ENCODE measurements around the gene FAM83D. TPM values are rescaled to one million over a fixed set of nuclear protein-coding genes. Genes with fewer than 3 reads are reported as not detected.

FAM83D gene
- total and polyA plus RNA-seq, 2 of the 8 experiments (the other 6 are each of a cell fraction or from before 2014, with no cell fraction given), result 60.9 to 62.6 TPM

DNA sequence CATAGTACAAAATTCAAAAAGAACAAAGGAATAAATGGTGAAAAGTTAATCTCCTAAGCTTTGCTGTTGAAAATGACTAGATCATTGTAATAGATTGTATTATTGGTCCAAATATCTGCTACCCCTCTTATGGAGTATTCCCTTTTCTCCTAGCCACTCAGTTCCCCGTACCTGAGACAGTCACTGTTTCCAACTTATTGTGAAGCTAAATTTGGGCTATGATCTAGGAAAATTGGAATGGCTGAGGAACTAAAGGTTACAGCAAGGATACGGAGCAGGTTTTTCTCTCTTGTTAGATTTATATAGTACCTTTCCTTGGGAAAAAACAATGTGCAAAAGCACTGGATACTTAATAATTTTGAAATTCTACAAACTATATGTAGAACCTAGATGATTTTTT is 53.2 kb downstream of the FAM83D start:
- POLR2A ChIA-PET (ENCODE audit: partially characterized antibody), result interaction anchor here (0.7 to 4.1 kb wide), 5 partner anchors 12 to 23 kb away, joined by 3 to 18 read pairs (median 3); partner anchors contain the start of gene DHX35
- Histone ChIP-seq H3K14ac (ENCODE audit: insufficient read length) (no peak overlapping the region), H4K5ac (ENCODE audit: insufficient read length, low read depth, low read length) (no peak overlapping the region), H2BK12ac (ENCODE audit: low read depth, low read length) (no peak overlapping the region), H3K9ac (replicated peaks in 1 of 4; ENCODE audit: extremely low read depth in 1 of 4, low read depth in 3 of 4, low read length in 3 of 4) (no peak overlapping the region), H4K20me1 (replicated peaks in 1 of 2; ENCODE audit: control insufficient read depth in 1 of 2, insufficient read depth in 2 of 2, low read length in 2 of 2) (peaks cover 1 to 3% of the 10 kb centered on the region in 2 experiments), H2BK120ac (replicated peaks; ENCODE audit: low read depth, low read length) (no peak overlapping the region), H2BK5ac (ENCODE audit: low read depth, low read length) (no peak overlapping the region), H3K18ac (ENCODE audit: extremely low read depth, low read length) (no peak overlapping the region), H3K27me3 (replicated peaks in 1 of 4; ENCODE audit: control insufficient read depth in 3 of 4, extremely low read depth in 1 of 4, insufficient read depth in 3 of 4, low read length in 3 of 4) (no peaks in the 10 kb centered on the region), H4K91ac (replicated peaks; ENCODE audit: insufficient read length, low read length) (no peak overlapping the region), H3K4me3 (ENCODE audit: extremely low read depth in 1 of 4, insufficient read depth in 2 of 4, low read depth in 3 of 4, low read length in 4 of 4) (no peak overlapping the region), H2BK15ac (ENCODE audit: low read length) (no peak overlapping the region), H3K36me3 (ENCODE audit: control insufficient read depth in 2 of 4, insufficient read depth in 4 of 4, low read length in 3 of 4) (peaks cover 2 to 16% (median 4%) of the 10 kb centered on the region in 4 experiments; a peak in 6 of 8 replicates), H3K9me3 (ENCODE audit: insufficient read depth in 2 of 2, low read depth in 1 of 2, low read length in 1 of 2) (no peaks in the 10 kb centered on the region), H2BK20ac (ENCODE audit: low read length) (no peak overlapping the region), H3K4ac (replicated peaks; ENCODE audit: insufficient read length, low read depth, low read length) (no peak overlapping the region), H3K27ac (ENCODE audit: low read depth, low read length) (no peak overlapping the region), H3K56ac (replicated peaks; ENCODE audit: insufficient read length, low read depth, low read length) (no peak overlapping the region), H3K79me2 (ENCODE audit: control insufficient read depth in 1 of 2, insufficient read depth in 2 of 2, low read length in 2 of 2) (peaks cover 0 to 31% of the 10 kb centered on the region in 2 experiments; a peak in 2 of 4 replicates), H2AK5ac (ENCODE audit: low read depth, low read length) (no peak overlapping the region), H3K79me1 (ENCODE audit: low read depth, low read length) (no peaks in the 10 kb centered on the region; the same call in 1 of the 2 replicates), H3K23me2 (ENCODE audit: low read depth, low read length) (peaks cover 2% of the 10 kb centered on the region; the same call in 1 of the 2 replicates), H2AFZ (ENCODE audit: low read length) (no peak overlapping the region), H3K4me2 (ENCODE audit: insufficient read depth in 1 of 2, low read depth in 2 of 2, low read length in 2 of 2) (no peak overlapping the region), H4K8ac (ENCODE audit: extremely low read depth, insufficient read depth, low read length) (no peak overlapping the region), H3K23ac (ENCODE audit: insufficient read length) (no peak overlapping the region), H3K4me1 (replicated peaks in 1 of 4; ENCODE audit: control insufficient read depth in 3 of 4, insufficient read depth in 4 of 4, low read length in 3 of 4) (no peaks in the 10 kb centered on the region)
- FAIRE-seq (no peak), DNase-seq (ENCODE audit: low read depth in 1 of 2, low spot score in 2 of 2) (no peak)
- CTCF ChIA-PET (ENCODE audit: partially characterized antibody), result interaction anchor here (0.9 to 1.0 kb wide), 2 partner anchors 12 kb away, joined by 3 to 4 read pairs; no protein-coding TSS in a partner anchor
- WGBS, 2 experiments (ENCODE audit: extremely low coverage in 1 of 2, insufficient coverage in 1 of 2, insufficient read length in 1 of 2, insufficient replicate concordance in 2 of 2, low coverage in 1 of 2, low lambda C conversion rate in 2 of 2, missing lambda C conversion rate in 1 of 2), result 82% methylated on average over 2 of the region's 2 CpGs; no CpG with 5 or more reads in 1 of the 2 experiments
- TF ChIP-seq JUN (IDR thresholded peaks at IDR 0.05; ENCODE audit: low read depth, low read length), result no peak
- TF ChIP-seq KDM1A (IDR thresholded peaks at IDR 0.05; ENCODE audit: borderline replicate concordance, low read length), result no peak
- TF ChIP-seq POLR2AphosphoS5 (IDR thresholded peaks at IDR 0.05; ENCODE audit: low read depth, low read length), result no peak
- no peak for TF ChIP-seq KDM5A (IDR thresholded peaks at IDR 0.05; ENCODE audit: low read length)
- no peak for TF ChIP-seq SAP30 (IDR thresholded peaks at IDR 0.05; ENCODE audit: insufficient read depth, insufficient replicate concordance, low read length)
- no peak for TF ChIP-seq RAD21 (IDR thresholded peaks at IDR 0.05 in 1 of 2, conservative IDR thresholded peaks at IDR 0.05 in 1 of 2; ENCODE audit: low read depth in 2 of 2, low read length in 2 of 2)
- TF ChIP-seq HDAC2 (IDR thresholded peaks at IDR 0.05; ENCODE audit: borderline replicate concordance in 1 of 2, low read depth in 2 of 2, low read length in 2 of 2), result no peak
- TF ChIP-seq TBP (IDR thresholded peaks at IDR 0.05; ENCODE audit: low read depth, low read length), result no peak
- TF ChIP-seq RBBP5 (IDR thresholded peaks at IDR 0.05; ENCODE audit: borderline replicate concordance, low read depth, low read length), result no peak
- TF ChIP-seq, protein P1, sequence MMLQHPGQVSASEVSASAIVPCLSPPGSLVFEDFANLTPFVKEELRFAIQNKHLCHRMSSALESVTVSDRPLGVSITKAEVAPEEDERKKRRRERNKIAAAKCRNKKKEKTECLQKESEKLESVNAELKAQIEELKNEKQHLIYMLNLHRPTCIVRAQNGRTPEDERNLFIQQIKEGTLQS (IDR thresholded peaks at IDR 0.05; ENCODE audit: insufficient read depth, low read depth, low read length), result no peak
- no peak for TF ChIP-seq FOSL1 (IDR thresholded peaks at IDR 0.05; ENCODE audit: insufficient read depth, low read depth, low read length)
- no peak for TF ChIP-seq CBX8 (IDR thresholded peaks at IDR 0.05; ENCODE audit: borderline replicate concordance, low read depth, low read length)
